Endothelial cell of umbilical vein (primary cell): ENCODE results near the gene PIGX. TPM values are rescaled to one million over a fixed set of nuclear protein-coding genes. Genes with fewer than 3 reads are reported as not detected.

ENCODE experiments used
- BruUV-seq: library from RNA; stranded (reverse); fragments of 400-500 nt; replicated peaks from 2 replicates; lab custom pipeline; 2021; lab: Mats Ljungman, UMichigan
- CTCF ChIA-PET: fragments of 300-600, 350-600 bp; sonication (Branson Sonifier 250); formaldehyde crosslinking; loops from one replicate; lab custom pipeline; 2021; ENCODE audit warnings: antibody characterized with exemption, inconsistent platforms; lab: Charles Lee
- POLR2A ChIA-PET: fragments of 300-600, 350-600 bp; sonication (Branson Sonifier 250); formaldehyde crosslinking; loops from one replicate; lab custom pipeline; 2021; ENCODE audit warnings: antibody characterized with exemption, inconsistent platforms; lab: Charles Lee
- DNase-seq: peaks from one replicate; pipeline ENCODE4 v3.0.0-alpha.2; 2011; ENCODE audit warnings: low read depth, low spot score
- FAIRE-seq: peaks from 2 replicates; lab custom pipeline; 2011; peaks lifted over from hg19 to GRCh38; lab: Jason Lieb, UNC
- H2AFZ ChIP-seq: 2 replicates; pipeline ENCODE4 v1.6.0; 2012; ENCODE audit warnings: low read depth, low read length, control low read depth, inconsistent platforms
- H3K27ac ChIP-seq: 2 replicates; pipeline ENCODE4 v1.5.1; 2011; ENCODE audit warnings: low read depth, mild to moderate bottlenecking, control low read depth, low read length, moderate library complexity; ENCODE audit not compliant: insufficient read depth
- H3K27me3 ChIP-seq, 2 experiments: 2 replicates each; pipeline versions ENCODE4 v1.6.0 to v1.6.1; 2011; ENCODE audit warnings: low read length in 2 of 2, mixed read lengths in 1 of 2; ENCODE audit not compliant: control insufficient read depth in 2 of 2, insufficient read depth in 2 of 2
- H3K36me3 ChIP-seq, 2 experiments: 2 replicates in 1 of 2; 3 replicates in 1 of 2; pipeline ENCODE4 v1.5.1; 2011; ENCODE audit warnings: low read length in 2 of 2, mild to moderate bottlenecking in 1 of 2, moderate library complexity in 1 of 2; ENCODE audit not compliant: control insufficient read depth in 2 of 2, insufficient read depth in 2 of 2; ENCODE audit errors: extremely low read depth in 1 of 2
- H3K4me1 ChIP-seq: 3 replicates; pipeline ENCODE4 v1.5.1; 2011; ENCODE audit warnings: mild to moderate bottlenecking, low read length; ENCODE audit not compliant: control insufficient read depth, insufficient read depth; ENCODE audit errors: extremely low read depth
- H3K4me2 ChIP-seq: 2 replicates; pipeline ENCODE4 v1.6.1; 2011; ENCODE audit warnings: low read length, control low read depth, mixed read lengths; ENCODE audit not compliant: insufficient read depth
- H3K4me3 ChIP-seq, 3 experiments: fragments of 200-600 bp in 1 of 3; sonication (generic), shearing (Covaris generic) in 1 of 3; replicated peaks in 1 of 3; 2 replicates each; pipeline ENCODE4 v1.5.1; 2011 to 2016; ENCODE audit warnings: control low read depth in 3 of 3, low read length in 3 of 3, mild to moderate bottlenecking in 2 of 3, inconsistent platforms in 1 of 3, low read depth in 1 of 3, moderate library complexity in 1 of 3; ENCODE audit not compliant: insufficient read depth in 1 of 3
- H3K79me2 ChIP-seq: 2 replicates; pipeline ENCODE4 v1.6.0; 2012; ENCODE audit warnings: low read length, inconsistent platforms; ENCODE audit not compliant: control insufficient read depth, insufficient read depth
- H3K9ac ChIP-seq: replicated peaks from 2 replicates; pipeline ENCODE3; 2011; ENCODE audit warnings: low read length, control low read depth; ENCODE audit not compliant: insufficient read depth; ENCODE audit errors: extremely low read depth
- H3K9me1 ChIP-seq: replicated peaks from 3 replicates; pipeline ENCODE4 v1.6.0; 2011; ENCODE audit warnings: mild to moderate bottlenecking, low read length; ENCODE audit not compliant: control insufficient read depth, insufficient read depth; ENCODE audit errors: extremely low read depth
- H3K9me3 ChIP-seq: replicated peaks from 2 replicates; pipeline ENCODE4 v1.5.1; 2012; ENCODE audit warnings: low read length, inconsistent platforms; ENCODE audit not compliant: control insufficient read depth, insufficient read depth
- H4K20me1 ChIP-seq: replicated peaks from 2 replicates; pipeline ENCODE3; 2011; ENCODE audit warnings: mild to moderate bottlenecking, low read length; ENCODE audit not compliant: control insufficient read depth, insufficient read depth; ENCODE audit errors: extremely low read depth
- CTCF ChIP-seq, 2 donors: IDR thresholded peaks; 1 replicate in 1 of 2; 2 replicates in 1 of 2; pipeline ENCODE4 v1.5.1; 2011; ENCODE audit warnings: low read length in 2 of 2, mild to moderate bottlenecking in 2 of 2, moderate library complexity in 2 of 2, control low read depth in 1 of 2, inconsistent platforms in 1 of 2, low read depth in 1 of 2; ENCODE audit not compliant: insufficient read depth in 1 of 2; ENCODE audit errors: extremely low read depth in 1 of 2
- EZH2 ChIP-seq: IDR thresholded peaks from 2 replicates; pipeline ENCODE4 v1.6.1; 2012; ENCODE audit warnings: borderline replicate concordance, low read depth, mild to moderate bottlenecking, moderate library complexity, low read length, inconsistent platforms; ENCODE audit not compliant: severe bottlenecking
- FOS ChIP-seq: IDR thresholded peaks from 2 replicates; pipeline ENCODE4 v1.6.1; 2011; ENCODE audit warnings: mild to moderate bottlenecking, low read length, moderate library complexity, borderline replicate concordance; ENCODE audit not compliant: insufficient read depth
- GATA2 ChIP-seq: IDR thresholded peaks from 2 replicates; pipeline ENCODE4 v1.7.0; 2011; ENCODE audit warnings: low read depth, mild to moderate bottlenecking, moderate library complexity, mixed read lengths, low read length; ENCODE audit not compliant: insufficient read length, insufficient read depth
- JUN ChIP-seq: IDR thresholded peaks from 2 replicates; pipeline ENCODE4 v1.6.1; 2011; ENCODE audit warnings: borderline replicate concordance, low read depth; ENCODE audit not compliant: insufficient read length, insufficient read depth
- MAX ChIP-seq: IDR thresholded peaks from 2 replicates; pipeline ENCODE4 v1.6.1; 2011; ENCODE audit not compliant: insufficient read depth, insufficient read length
- MYC ChIP-seq: IDR thresholded peaks from one replicate; pipeline ENCODE4 v1.6.1; 2011; ENCODE audit warnings: mild to moderate bottlenecking, low read depth, low read length
- POLR2A ChIP-seq: IDR thresholded peaks from 2 replicates; pipeline ENCODE4 v1.6.1; 2012; ENCODE audit warnings: low read depth, mild to moderate bottlenecking, control low read depth, low read length
- POLR2AphosphoS5 ChIP-seq: IDR thresholded peaks from 2 replicates; pipeline ENCODE4 v1.6.1; 2012; ENCODE audit warnings: low read depth, mild to moderate bottlenecking, control low read depth, low read length, moderate library complexity; ENCODE audit not compliant: insufficient read depth
- dilution Hi-C: fragments of 300-500 bp; cut with MboI; formaldehyde crosslinking; loops from one replicate; pipeline ENCODE4 v1.15.0; 2019; ENCODE audit warnings: low sequenced_read_pairs; ENCODE audit not compliant: extremely low pct_ligation_motif_present
- intact Hi-C: fragments of 100-400 bp; cut with micrococcal nuclease; formaldehyde crosslinking; loops from one replicate; pipeline ENCODE4 v1.10.0; 2022
- polyA plus RNA-seq, 4 experiments: library from polyadenylated mRNA; depleted of rRNA in 3 of 4; stranded (reverse) in 3 of 4; unstranded in 1 of 4; fragments of >200 nt; gene quantifications; 2 replicates each; pipeline versions ENCODE4 v1.2.1 to v1.2.3, GENCODE V29; 2011 to 2012; ENCODE audit warnings: missing spikeins in 1 of 4
- total RNA-seq: library from RNA; stranded (reverse); gene quantifications from 2 replicates; pipeline ENCODE4 v1.2.3, GENCODE V29; 2021

Gene PIGX
- total and polyA plus RNA-seq, 2 donors (not counting 3 experiments of a cell fraction or from before 2014, with no cell fraction given): 9.2 to 14.0 TPM

GRCh38 chr3:196667056-196667825, 44.9 kb upstream of the PIGX start:
- Histone ChIP-seq H2AFZ (no peak overlapping the region), H3K27me3 (peaks cover 0 to 2% of the 10 kb centered on the region in 2 experiments), H3K4me2 (no peak overlapping the region), H3K36me3 (no peaks in the 10 kb centered on the region), H4K20me1 (no peaks in the 10 kb centered on the region), H3K79me2 (no peaks in the 10 kb centered on the region), H3K9me1 (no peaks in the 10 kb centered on the region), H3K27ac (no peak overlapping the region), H3K4me1 (peaks cover 7% of the 10 kb centered on the region), H3K9ac (no peak overlapping the region), H3K9me3 (no peaks in the 10 kb centered on the region), H3K4me3 (no peak overlapping the region)
- BruUV-seq: no TSS peak
- dilution Hi-C loops: no loop called here
- POLR2A ChIA-PET: no interaction called here
- TF ChIP-seq CTCF (IDR thresholded peaks at IDR 0.05; ENCODE audit: extremely low read depth in 1 of 2, insufficient read depth in 1 of 2, low read depth in 1 of 2, low read length in 2 of 2) (no peak), GATA2 (no peak), POLR2A (no peak), MAX (no peak), JUN (no peak), MYC (no peak), FOS (no peak), POLR2AphosphoS5 (no peak), EZH2 (no peak)
- DNase-seq (no peak), FAIRE-seq (no peak)
- CTCF ChIA-PET: no interaction called here
- intact Hi-C loops: no loop called here
